SH-SY5Y (cell line): ENCODE measurements around the gene OR1L6.

ENCODE experiments used
- GATA2 ChIP-seq: IDR thresholded peaks from 2 replicates; pipeline ENCODE4 v1.6.1; 2011; ENCODE audit warnings: mild to moderate bottlenecking, low read depth, low read length
- GATA3 ChIP-seq: IDR thresholded peaks from 2 replicates; pipeline ENCODE4 v1.6.1; 2011; ENCODE audit warnings: low read depth, mild to moderate bottlenecking, low read length, moderate library complexity

GRCh38 chr9:122723690-122724089, 18.4 kb upstream of the OR1L6 start, which contains the start of gene OR1L4:
- TF ChIP-seq GATA2: no peak
- no peak for TF ChIP-seq GATA3
